Calu3 (cell line): ENCODE data around the gene GALNT12. TPM values are rescaled to one million over a fixed set of nuclear protein-coding genes. Genes with fewer than 3 reads are reported as not detected.

Experiments
- BruUV-seq: library from RNA; stranded (reverse); fragments of 400-500 nt; replicated peaks from 2 replicates; lab custom pipeline; 2021; lab: Mats Ljungman, UMichigan
- CTCF ChIA-PET: fragments of 300-600 bp; sonication (Branson Sonifier 250); formaldehyde crosslinking; loops from one replicate; lab custom pipeline; 2022; ENCODE audit warnings: antibody characterized with exemption; lab: Charles Lee
- DNase-seq: peaks from one replicate; pipeline ENCODE4 v3.0.0; 2022
- H3K27ac Mint-ChIP-seq: one replicate; pipeline ENCODE4 v1.8.0; 2022; ENCODE audit warnings: mixed read lengths; ENCODE audit not compliant: unreplicated experiment
- H3K27me3 Mint-ChIP-seq: one replicate; pipeline ENCODE4 v1.8.0; 2022; ENCODE audit warnings: mixed read lengths; ENCODE audit not compliant: unreplicated experiment
- H3K36me3 Mint-ChIP-seq: one replicate; pipeline ENCODE4 v1.8.0; 2022; ENCODE audit warnings: mild to moderate bottlenecking, moderate library complexity, mixed read lengths; ENCODE audit not compliant: insufficient read depth, unreplicated experiment
- H3K4me1 Mint-ChIP-seq: one replicate; pipeline ENCODE4 v1.8.0; 2022; ENCODE audit warnings: mild to moderate bottlenecking, low read depth, mixed read lengths; ENCODE audit not compliant: unreplicated experiment
- H3K4me3 Mint-ChIP-seq: one replicate; pipeline ENCODE4 v1.8.0; 2022; ENCODE audit warnings: mild to moderate bottlenecking, low read depth, moderate library complexity, mixed read lengths; ENCODE audit not compliant: unreplicated experiment
- H3K9me3 Mint-ChIP-seq: one replicate; pipeline ENCODE4 v1.8.0; 2022; ENCODE audit warnings: low read depth, mixed read lengths; ENCODE audit not compliant: unreplicated experiment
- CTCF ChIP-seq: fragments of 200-600 bp; IDR thresholded peaks from one replicate; pipeline ENCODE4 v1.8.0; 2022; ENCODE audit warnings: antibody characterized with exemption; ENCODE audit not compliant: unreplicated experiment
- intact Hi-C: fragments of 100-400 bp; cut with micrococcal nuclease; formaldehyde crosslinking; loops from one replicate; pipeline ENCODE4 v1.10.0; 2022; ENCODE audit not compliant: unreplicated experiment
- total RNA-seq: library from RNA; stranded (reverse); gene quantifications from 2 replicates; pipeline ENCODE4 v1.2.3, GENCODE V29; 2022

Gene GALNT12
- total RNA-seq, 1 experiment from 2014 or later: 49.2 TPM

GRCh38 chr9:98797491-98797890 lies 10.0 kb upstream of the GALNT12 start:
- BruUV-seq: no TSS peak
- Mint-ChIP-seq H3K36me3 (peaks cover 8% of the 10 kb centered on the region), H3K4me1 (peaks cover 23% of the 10 kb centered on the region), H3K27me3 (no peaks in the 10 kb centered on the region), H3K27ac (no peak overlapping the region), H3K4me3 (peak overlapping the region; percentile 74), H3K9me3 (no peaks in the 10 kb centered on the region)
- CTCF ChIA-PET: interaction anchor here (0.6 kb wide), 1 partner anchor 1352 kb away, joined by 5 read pairs; no protein-coding TSS in a partner anchor
- DNase-seq: no peak
- TF ChIP-seq CTCF: no peak
- intact Hi-C loops: no loop called here

- no peak for TF ChIP-seq CTCF
- Mint-ChIP-seq H3K4me3 (no peak overlapping the region), H3K9me3 (no peaks in the 10 kb centered on the region), H3K27me3 (no peaks in the 10 kb centered on the region), H3K4me1 (peaks cover 22% of the 10 kb centered on the region), H3K36me3 (peaks cover 8% of the 10 kb centered on the region), H3K27ac (no peak overlapping the region)
- no TSS peak for BruUV-seq
- CTCF ChIA-PET: no interaction called here
- DNase-seq: no peak
- intact Hi-C loops: no loop called here
Observed at GRCh38 chr9:98798254-98798653, 9.2 kb upstream of the GALNT12 start.

- no TSS peak for BruUV-seq
- Mint-ChIP-seq H3K36me3 (peaks cover 3% of the 10 kb centered on the region), H3K4me1 (peaks cover 9% of the 10 kb centered on the region), H3K27ac (no peak overlapping the region), H3K4me3 (no peak overlapping the region), H3K9me3 (no peaks in the 10 kb centered on the region), H3K27me3 (no peaks in the 10 kb centered on the region)
- CTCF ChIA-PET: no interaction called here
- intact Hi-C loops: no loop called here
- TF ChIP-seq CTCF: no peak
- DNase-seq: no peak
Observed at GRCh38 chr9:98801561-98801960, 5.9 kb upstream of the GALNT12 start.

- no peaks in the 10 kb centered on the region for H3K27me3 Mint-ChIP-seq
- TF ChIP-seq CTCF: no peak
- no peak for DNase-seq
Observed at GRCh38 chr9:98801969-98802371, 5.5 kb upstream of the GALNT12 start.

More at GRCh38 chr9:98801969-98802371, 5.5 kb upstream of the GALNT12 start:
- Mint-ChIP-seq H3K36me3 (peaks cover 3% of the 10 kb centered on the region), H3K4me1 (peaks cover 9% of the 10 kb centered on the region), H3K27ac (no peak overlapping the region), H3K9me3 (no peaks in the 10 kb centered on the region), H3K4me3 (no peak overlapping the region)
- BruUV-seq: no TSS peak
- CTCF ChIA-PET: no interaction called here
- intact Hi-C loops: no loop called here
